Kidney (tissue), 14 donors: ENCODE data around the gene ZNF132. TPM values are rescaled to one million over a fixed set of nuclear protein-coding genes. Genes with fewer than 3 reads are reported as not detected.

Experiments
- DNase-seq, 5 donors: peaks; one replicate each; pipeline ENCODE4 v3.0.0-alpha.2; 2013 to 2020
- FAIRE-seq: peaks from 2 replicates; lab custom pipeline; 2012; peaks lifted over from hg19 to GRCh38; lab: Jason Lieb, UNC
- H3K27ac ChIP-seq, 2 donors: one replicate each; pipeline ENCODE4 v1.7.0; 2013; ENCODE audit warnings: low read depth in 2 of 2, low read length in 2 of 2, inconsistent platforms in 1 of 2
- H3K27me3 ChIP-seq: one replicate; pipeline ENCODE4 v1.7.1; 2013; ENCODE audit warnings: low read length, inconsistent platforms; ENCODE audit not compliant: control insufficient read depth, insufficient read depth
- H3K36me3 ChIP-seq, 3 donors: one replicate each; pipeline versions ENCODE4 v1.7.0 to v1.7.1; 2013; ENCODE audit warnings: low read length in 3 of 3, control low read depth in 1 of 3, inconsistent platforms in 1 of 3; ENCODE audit not compliant: insufficient read depth in 3 of 3, control insufficient read depth in 2 of 3
- H3K4me1 ChIP-seq, 3 donors: one replicate each; pipeline versions ENCODE4 v1.7.0 to v1.7.1; 2013; ENCODE audit warnings: low read length in 3 of 3, inconsistent platforms in 1 of 3, low read depth in 1 of 3; ENCODE audit not compliant: control insufficient read depth in 2 of 3, insufficient read depth in 2 of 3
- H3K4me3 ChIP-seq, 3 donors: one replicate each; pipeline versions ENCODE4 v1.7.0 to v1.8.1; 2013; ENCODE audit warnings: low read length in 3 of 3, control low read depth in 1 of 3, inconsistent platforms in 1 of 3
- H3K9ac ChIP-seq, 3 donors: one replicate each; pipeline versions ENCODE4 v1.7.0 to v1.7.1; 2013; ENCODE audit warnings: low read length in 3 of 3, control low read depth in 1 of 3, inconsistent platforms in 1 of 3
- H3K9me3 ChIP-seq, 3 donors: one replicate each; pipeline versions ENCODE4 v1.7.0 to v1.7.1; 2013; ENCODE audit warnings: low read length in 3 of 3, control low read depth in 1 of 3, inconsistent platforms in 1 of 3; ENCODE audit not compliant: control insufficient read depth in 2 of 3, insufficient read depth in 1 of 3
- intact Hi-C: fragments of 100-400 bp; cut with DNase I; formaldehyde crosslinking; loops from one replicate; pipeline ENCODE4 v1.11.1; 2022
- polyA plus RNA-seq: library from polyadenylated mRNA; stranded (reverse); fragments of 350-450 nt; fragmentation: Illumina TruSeq; extraction: RNeasy Lipid Tissue Mini Kit (QIAGEN cat#74804); gene quantifications from one replicate; pipeline ENCODE4 v1.2.3, GENCODE V29; 2014; ENCODE audit warnings: low read depth, low replicate concordance; ENCODE audit not compliant: insufficient read depth
- total RNA-seq: library from RNA; stranded (reverse); fragmentation: NEBNext Ultra II Directional; extraction: Animal tissue kit (Norgen Biotek cat#: 25700); gene quantifications from one replicate; pipeline ENCODE4 v1.2.1, GENCODE V29; 2021
- TF ChIP-seq, protein P1 (sequence below): IDR thresholded peaks from 3 replicates; pipeline ENCODE4 v1.5.1; 2012; ENCODE audit warnings: mild to moderate bottlenecking, moderate library complexity, borderline replicate concordance; ENCODE audit not compliant: insufficient read depth; ENCODE audit errors: extremely low read depth
- donor health status: control.
- donor health status: control.
- donor health status: control.
- donor health status: control.
- donor health status: control.
- donor health status: DM: yes; HTN: yes; CAD: no.
- donor health status: Normal renal cell carcinoma (clear cell type).

Gene ZNF132
- total and polyA plus RNA-seq, 2 donors from 2014 or later = 2.9 to 7.8 TPM

- peaks cover 0 to 3% (median 2%) of the 10 kb centered on the region in 3 donors for H3K36me3 ChIP-seq
- H3K9ac ChIP-seq = no peak overlapping the region
- DNase-seq (peak in 1 of 5 donors; percentile 35), FAIRE-seq (no peak)
- TF ChIP-seq, protein P1, sequence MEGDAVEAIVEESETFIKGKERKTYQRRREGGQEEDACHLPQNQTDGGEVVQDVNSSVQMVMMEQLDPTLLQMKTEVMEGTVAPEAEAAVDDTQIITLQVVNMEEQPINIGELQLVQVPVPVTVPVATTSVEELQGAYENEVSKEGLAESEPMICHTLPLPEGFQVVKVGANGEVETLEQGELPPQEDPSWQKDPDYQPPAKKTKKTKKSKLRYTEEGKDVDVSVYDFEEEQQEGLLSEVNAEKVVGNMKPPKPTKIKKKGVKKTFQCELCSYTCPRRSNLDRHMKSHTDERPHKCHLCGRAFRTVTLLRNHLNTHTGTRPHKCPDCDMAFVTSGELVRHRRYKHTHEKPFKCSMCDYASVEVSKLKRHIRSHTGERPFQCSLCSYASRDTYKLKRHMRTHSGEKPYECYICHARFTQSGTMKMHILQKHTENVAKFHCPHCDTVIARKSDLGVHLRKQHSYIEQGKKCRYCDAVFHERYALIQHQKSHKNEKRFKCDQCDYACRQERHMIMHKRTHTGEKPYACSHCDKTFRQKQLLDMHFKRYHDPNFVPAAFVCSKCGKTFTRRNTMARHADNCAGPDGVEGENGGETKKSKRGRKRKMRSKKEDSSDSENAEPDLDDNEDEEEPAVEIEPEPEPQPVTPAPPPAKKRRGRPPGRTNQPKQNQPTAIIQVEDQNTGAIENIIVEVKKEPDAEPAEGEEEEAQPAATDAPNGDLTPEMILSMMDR = no peak
- intact Hi-C loops = no loop called here
- no peak overlapping the region for H3K27ac ChIP-seq
- H3K4me3 ChIP-seq = no peak overlapping the region
- no peaks in the 10 kb centered on the region for H3K9me3 ChIP-seq
- H3K4me1 ChIP-seq = no peaks in the 10 kb centered on the region
- H3K27me3 ChIP-seq = no peaks in the 10 kb centered on the region
Measured at GRCh38 chr19:58482372-58482771, 42.4 kb upstream of the ZNF132 start.

DNA sequence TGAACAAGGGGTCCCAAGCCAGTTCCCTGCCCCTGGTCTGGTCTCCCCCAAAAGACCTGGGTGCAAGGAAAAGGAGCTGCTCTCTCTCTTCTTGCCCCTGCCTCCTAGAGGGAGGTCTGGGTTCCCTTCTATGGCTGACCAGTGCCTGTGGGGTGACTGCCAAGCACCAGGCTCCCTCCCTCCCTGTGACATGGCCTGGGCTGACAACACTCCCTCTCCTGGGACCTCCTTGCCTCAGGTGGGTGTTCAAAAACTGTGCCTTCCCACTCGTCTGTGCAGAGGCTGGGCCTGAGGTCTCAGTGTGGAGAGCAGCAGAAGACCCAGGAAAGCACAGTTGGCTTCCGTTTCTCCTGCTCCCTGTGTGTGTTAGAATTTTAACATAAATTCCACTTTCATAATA, 40.9 kb upstream of the ZNF132 start:
- DNase-seq = peak in 1 of 5 donors; percentile 53
- intact Hi-C loops = no loop called here
- Histone ChIP-seq H3K27ac (no peak overlapping the region), H3K27me3 (no peaks in the 10 kb centered on the region), H3K4me3 (no peak overlapping the region), H3K9ac (no peak overlapping the region), H3K4me1 (peaks cover 0 to 6% (median 4%) of the 10 kb centered on the region in 3 donors), H3K36me3 (peaks cover 0 to 3% (median 2%) of the 10 kb centered on the region in 3 donors), H3K9me3 (no peaks in the 10 kb centered on the region)
- no peak for FAIRE-seq
- TF ChIP-seq, protein P1 = no peak

DNA sequence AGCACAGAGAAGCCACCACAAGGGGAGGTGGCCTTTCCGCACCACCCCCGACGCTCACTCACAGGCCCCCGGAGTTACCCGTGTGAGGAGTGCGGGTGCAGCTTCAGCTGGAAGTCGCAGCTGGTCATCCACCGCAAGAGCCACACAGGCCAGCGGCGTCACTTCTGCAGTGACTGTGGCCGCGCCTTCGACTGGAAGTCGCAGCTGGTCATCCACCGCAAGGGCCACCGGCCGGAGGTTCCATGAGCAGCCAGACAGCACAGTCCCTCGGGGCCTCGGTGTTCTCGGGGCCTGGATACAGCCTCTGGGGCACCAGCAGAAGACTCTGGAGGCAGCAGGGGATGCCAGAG, 40.5 kb upstream of the ZNF132 start:
- FAIRE-seq (no peak), DNase-seq (no peak)
- Histone ChIP-seq H3K36me3 (peaks cover 0 to 3% (median 2%) of the 10 kb centered on the region in 3 donors), H3K4me1 (peaks cover 0 to 6% (median 4%) of the 10 kb centered on the region in 3 donors), H3K9ac (no peak overlapping the region), H3K27me3 (no peaks in the 10 kb centered on the region), H3K4me3 (no peak overlapping the region), H3K9me3 (no peaks in the 10 kb centered on the region), H3K27ac (no peak overlapping the region)
- intact Hi-C loops = no loop called here
- TF ChIP-seq, protein P1 = no peak
